PC-3 (cell line): Measurements from ENCODE around the gene TNS3. TPM values are rescaled to one million over a fixed set of nuclear protein-coding genes. Genes with fewer than 3 reads are reported as not detected.

ENCODE experiments used
- ATAC-seq: fragments of 200-7000 bp; cut with Tn5 transposase; 2 replicates; pipeline ENCODE4 v1.9.1; 2020; ENCODE audit warnings: mild to moderate bottlenecking, moderate library complexity
- BruUV-seq: library from RNA; stranded (reverse); fragments of 400-500 nt; replicated peaks from 2 replicates; lab custom pipeline; 2021; lab: Mats Ljungman, UMichigan
- CTCF ChIA-PET: fragments of 300-600 bp; sonication (Branson Sonifier 250); formaldehyde crosslinking; loops from one replicate; lab custom pipeline; 2022; ENCODE audit warnings: antibody characterized with exemption; lab: Charles Lee
- POLR2A ChIA-PET: fragments of 300-600 bp; sonication (Branson Sonifier 250); formaldehyde crosslinking; loops from one replicate; lab custom pipeline; 2022; ENCODE audit warnings: antibody characterized with exemption; ENCODE audit not compliant: unreplicated experiment; lab: Charles Lee
- DNase-seq: peaks from one replicate; pipeline ENCODE4 v3.0.0-alpha.2; 2015
- H2AFZ ChIP-seq: fragments of 300-600 bp; sonication (generic); 2 replicates; pipeline ENCODE4 v1.6.0; 2016; ENCODE audit warnings: antibody characterized with exemption, low read length
- H3F3A ChIP-seq: fragments of 300-600 bp; sonication (generic); one replicate; pipeline ENCODE4 v1.6.0; 2017; ENCODE audit warnings: antibody characterized with exemption, low read length, control low read depth, mild to moderate bottlenecking; ENCODE audit not compliant: unreplicated experiment
- H3K27ac ChIP-seq: fragments of 300-600 bp; sonication (generic); 2 replicates; pipeline ENCODE4 v1.5.1; 2016; ENCODE audit warnings: mild to moderate bottlenecking, low read length
- H3K27me3 ChIP-seq: fragments of 300-600 bp; sonication (generic); 2 replicates; pipeline ENCODE4 v1.6.1; 2016; ENCODE audit warnings: low read length, mixed read lengths
- H3K36me3 ChIP-seq: fragments of 300-600 bp; sonication (generic); 2 replicates; pipeline ENCODE4 v1.6.1; 2016; ENCODE audit warnings: low read depth, mixed run types, low read length, mixed read lengths
- H3K4me1 ChIP-seq: fragments of 300-600 bp; sonication (generic); 2 replicates; pipeline ENCODE4 v1.5.1; 2016; ENCODE audit warnings: low read length; ENCODE audit not compliant: insufficient read depth
- H3K4me2 ChIP-seq: fragments of 300-600 bp; sonication (generic); 2 replicates; pipeline ENCODE4 v1.6.0; 2016; ENCODE audit warnings: low read length
- H3K4me3 ChIP-seq: fragments of 300-600 bp; sonication (generic); 2 replicates; pipeline ENCODE4 v1.5.1; 2016; ENCODE audit warnings: mild to moderate bottlenecking, low read length, mixed read lengths
- H3K79me2 ChIP-seq: fragments of 300-600 bp; sonication (generic); 2 replicates; pipeline ENCODE4 v1.6.1; 2017; ENCODE audit warnings: low read length, mixed read lengths
- H3K9ac ChIP-seq: fragments of 300-600 bp; sonication (generic); 2 replicates; pipeline ENCODE4 v1.6.0; 2016; ENCODE audit warnings: mild to moderate bottlenecking, low read length
- H3K9me2 ChIP-seq: fragments of 300-600 bp; sonication (generic); replicated peaks from 2 replicates; pipeline ENCODE4 v1.6.1; 2016; ENCODE audit warnings: mixed run types, low read length, mixed read lengths
- H3K9me3 ChIP-seq: fragments of 300-600 bp; sonication (generic); 2 replicates; pipeline ENCODE4 v1.6.1; 2016; ENCODE audit warnings: low read length, mixed read lengths
- H4K20me1 ChIP-seq: fragments of 300-600 bp; sonication (generic); 2 replicates; pipeline ENCODE4 v1.6.1; 2016; ENCODE audit warnings: low read length, mixed read lengths
- CTCF ChIP-seq: fragments of 300-600 bp; sonication (generic); conservative IDR thresholded peaks from 2 replicates; pipeline ENCODE4 v1.5.1; 2017; ENCODE audit warnings: antibody characterized with exemption, low read depth, mild to moderate bottlenecking, low read length
- EZH2 ChIP-seq: fragments of 300-600 bp; sonication (generic); IDR thresholded peaks from one replicate; pipeline ENCODE4 v1.6.1; 2017; ENCODE audit warnings: antibody characterized with exemption, mild to moderate bottlenecking, low read length; ENCODE audit not compliant: unreplicated experiment
- EZH2phosphoT487 ChIP-seq: fragments of 300-600 bp; sonication (generic); IDR thresholded peaks from 2 replicates; pipeline ENCODE4 v1.6.1; 2018; ENCODE audit warnings: mild to moderate bottlenecking, antibody characterized with exemption, low read length, borderline replicate concordance
- intact Hi-C: fragments of 100-400 bp; cut with micrococcal nuclease; formaldehyde crosslinking; loops from 2 replicates; pipeline ENCODE4 v1.9.0; 2023
- total RNA-seq: library from RNA; depleted of rRNA; stranded (reverse); fragments of >200 nt; gene quantifications from 2 replicates; pipeline ENCODE4 v1.2.3, GENCODE V29; 2014

The TNS3 gene
- total RNA-seq, 1 experiment from 2014 or later: 72.3 TPM

DNA sequence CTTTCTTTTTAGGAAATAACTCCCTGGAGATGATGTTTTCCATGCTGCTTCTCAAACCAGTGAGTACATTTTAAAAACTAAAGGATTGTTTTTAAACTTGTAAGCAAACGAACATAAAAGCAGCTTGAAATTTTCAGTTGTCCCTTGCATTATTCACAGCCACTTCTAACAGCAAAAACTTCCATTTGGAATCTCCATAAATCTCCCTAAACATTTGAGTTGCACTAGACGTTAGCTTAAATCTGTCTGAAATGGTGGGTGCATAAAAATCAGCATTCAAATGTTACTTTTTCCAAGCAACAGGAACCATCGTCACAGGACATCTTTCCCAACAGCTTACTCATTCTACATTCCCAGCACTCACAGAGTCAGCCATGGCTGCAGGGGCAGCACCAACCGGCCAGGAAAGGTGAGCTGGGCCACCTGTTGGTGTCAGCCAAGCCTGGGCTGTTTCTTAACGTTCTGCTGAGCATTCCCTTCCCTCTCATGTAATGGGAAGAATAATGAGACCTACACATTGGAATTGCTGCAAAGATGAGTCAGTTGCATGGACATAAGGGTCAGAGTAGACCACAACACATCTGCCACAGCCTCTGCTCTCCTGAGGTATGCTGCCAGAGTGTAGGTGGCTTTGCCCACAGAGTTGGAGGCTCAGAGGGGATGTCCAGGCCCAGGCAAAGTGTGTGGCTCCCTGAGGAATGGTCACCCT, 163.2 kb downstream of the TNS3 start:
- no peak for TF ChIP-seq CTCF
- TF ChIP-seq EZH2: no peak
- TF ChIP-seq EZH2phosphoT487: no peak
- H3K79me2 ChIP-seq: no peaks in the 10 kb centered on the region
- no peaks in the 10 kb centered on the region for H4K20me1 ChIP-seq
- no peak for DNase-seq
- H3K9me3 ChIP-seq: no peaks in the 10 kb centered on the region
- H2AFZ ChIP-seq: no peak overlapping the region
- no TSS peak for BruUV-seq
- ChIA-PET CTCF (interaction anchor here (0.6 kb wide), 2 partner anchors 13 to 153 kb away, joined by 3 read pairs; no protein-coding TSS in a partner anchor), POLR2A (no interaction called here)
- H3K4me1 ChIP-seq: no peaks in the 10 kb centered on the region
- no peak overlapping the region for H3K4me3 ChIP-seq
- ATAC-seq: no peak; the same call in 1 of the 2 replicates
- H3K9me2 ChIP-seq: no peaks in the 10 kb centered on the region
- no peak overlapping the region for H3K4me2 ChIP-seq
- H3K27me3 ChIP-seq: no peaks in the 10 kb centered on the region
- H3K9ac ChIP-seq: no peak overlapping the region
- H3F3A ChIP-seq: no peaks in the 10 kb centered on the region
- H3K27ac ChIP-seq: no peak overlapping the region
- intact Hi-C loops: no loop called here
- peaks cover 63% of the 10 kb centered on the region for H3K36me3 ChIP-seq

DNA sequence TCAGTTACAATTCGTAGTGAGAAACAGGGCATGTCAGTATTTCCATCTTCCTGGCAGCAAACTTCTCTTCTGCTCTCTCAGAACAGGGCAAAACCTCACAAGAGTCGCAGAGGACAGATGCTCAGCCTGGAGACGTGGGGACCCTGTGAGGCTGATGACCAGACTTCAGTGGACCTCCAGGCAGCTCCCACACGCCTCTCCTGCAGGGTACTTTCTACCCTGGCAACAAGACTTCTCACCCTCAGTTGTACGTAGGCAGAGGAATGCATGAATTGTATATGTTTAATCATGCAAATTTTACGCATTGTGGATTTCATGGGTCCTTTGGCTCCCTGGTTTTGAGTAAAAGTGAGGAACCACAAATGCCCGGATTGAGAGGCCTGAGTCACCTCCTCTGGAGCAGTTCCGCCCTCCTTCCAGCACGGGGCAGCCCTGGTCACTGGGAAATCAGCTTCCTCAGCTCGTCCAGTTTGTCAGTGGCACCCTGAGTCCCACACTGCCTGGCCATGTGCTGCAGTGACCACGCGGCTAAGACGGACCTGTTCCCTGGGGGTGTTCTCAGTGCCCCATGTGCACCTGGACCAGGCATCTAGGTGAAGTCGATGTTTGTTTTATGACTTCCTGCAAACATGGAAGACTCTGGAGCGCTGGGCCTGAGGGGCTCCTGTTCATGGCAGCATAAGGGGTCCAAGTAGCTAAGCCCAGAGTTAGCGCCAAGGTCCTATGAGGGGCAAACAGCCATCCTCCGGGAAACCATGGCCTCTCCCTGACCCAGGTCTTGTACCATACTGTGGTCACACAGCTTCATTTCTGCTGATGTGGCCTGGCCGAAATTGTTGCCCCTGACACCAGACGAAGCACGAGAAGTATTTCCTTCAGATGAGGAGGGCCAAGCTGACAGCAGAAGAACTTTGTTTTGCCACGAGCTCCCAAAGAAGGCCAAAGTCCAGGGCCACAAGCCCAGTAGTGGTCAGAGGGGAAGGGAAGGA, 165.1 kb downstream of the TNS3 start:
- Histone ChIP-seq H3K4me2 (no peak overlapping the region), H4K20me1 (no peaks in the 10 kb centered on the region), H3K36me3 (peaks cover 53% of the 10 kb centered on the region), H3K9me3 (no peaks in the 10 kb centered on the region), H3F3A (no peaks in the 10 kb centered on the region), H3K4me1 (no peaks in the 10 kb centered on the region), H3K4me3 (no peak overlapping the region), H3K27me3 (no peaks in the 10 kb centered on the region), H3K79me2 (no peaks in the 10 kb centered on the region), H3K9ac (no peak overlapping the region), H2AFZ (no peak overlapping the region), H3K27ac (no peak overlapping the region), H3K9me2 (no peaks in the 10 kb centered on the region)
- TF ChIP-seq EZH2phosphoT487 (no peak), EZH2 (no peak), CTCF (no peak)
- CTCF ChIA-PET: no interaction called here
- POLR2A ChIA-PET: interaction anchor here (0.7 kb wide), 1 partner anchor 37 kb away, joined by 3 read pairs; no protein-coding TSS in a partner anchor
- intact Hi-C loops: no loop called here
- DNase-seq: peak; percentile 22
- BruUV-seq: no TSS peak
- ATAC-seq: peak; percentile 53
